HepG2 (cell line): Measurements from ENCODE around the gene TPBGL. TPM values are rescaled to one million over a fixed set of nuclear protein-coding genes. Genes with fewer than 3 reads are reported as not detected.
A peak's percentile ranks its signal among the peaks of the same experiment; 100 is the strongest.

Experiments
- ARNT2 ChIP-seq: sonication (generic); formaldehyde crosslinking; IDR thresholded peaks from 2 replicates; pipeline ENCODE4 v1.8.0; 2022; ENCODE audit warnings: mild to moderate bottlenecking, low read depth, missing genetic modification reagents, moderate library complexity
- BORCS8-MEF2B ChIP-seq: sonication (generic); formaldehyde crosslinking; IDR thresholded peaks from 2 replicates; pipeline ENCODE4 v1.8.0; 2022; ENCODE audit warnings: mild to moderate bottlenecking, missing genetic modification reagents
- CTCF ChIP-seq: sonication (generic); formaldehyde crosslinking; IDR thresholded peaks from 2 replicates; pipeline ENCODE4 v1.5.0; 2020; ENCODE audit warnings: mild to moderate bottlenecking, missing genetic modification reagents, moderate library complexity
- ELF1 ChIP-seq: sonication (generic); formaldehyde crosslinking; IDR thresholded peaks from 2 replicates; pipeline ENCODE4 v1.4.0; 2020; ENCODE audit warnings: missing genetic modification reagents
- KDM6A ChIP-seq: IDR thresholded peaks from 2 replicates; pipeline ENCODE4 v1.6.1; 2016; ENCODE audit warnings: low read depth
- MIER3 ChIP-seq: IDR thresholded peaks from 2 replicates; pipeline ENCODE4 v1.6.1; 2016; ENCODE audit warnings: missing compliant biosample characterization, borderline replicate concordance
- ZNF224 ChIP-seq: sonication (generic); formaldehyde crosslinking; IDR thresholded peaks from 2 replicates; pipeline ENCODE4 v1.5.0; 2020; ENCODE audit warnings: mild to moderate bottlenecking, missing genetic modification reagents
- ZNF687 ChIP-seq: sonication (generic); formaldehyde crosslinking; IDR thresholded peaks from 2 replicates; pipeline ENCODE4 v1.5.1; 2020; ENCODE audit warnings: mild to moderate bottlenecking, missing genetic modification reagents, moderate library complexity
- polyA plus RNA-seq, 8 experiments: library from polyadenylated mRNA; depleted of rRNA in 3 of 8; stranded (reverse) in 7 of 8; unstranded in 1 of 8; fragments of >200 nt; fragmentation: Illumina TruSeq in 4 of 8; extraction: Trizol in 4 of 8; gene quantifications; 2 replicates each; pipeline versions ENCODE4 v1.2.1 to v1.2.3, GENCODE V29; 2011 to 2016; ENCODE audit warnings: low read depth in 4 of 8, missing spikeins in 1 of 8, mixed read lengths in 1 of 8; ENCODE audit not compliant: insufficient read depth in 1 of 8
- total RNA-seq, 5 experiments: library from RNA; depleted of rRNA; stranded (reverse); fragments of >200 nt; fragmentation: Illumina TruSeq; extraction: Trizol; gene quantifications; 2 replicates each; pipeline ENCODE4 v1.2.3, GENCODE V29; 2016; ENCODE audit warnings: low read depth in 1 of 5

Gene TPBGL
- total and polyA plus RNA-seq, 2 of the 13 experiments (the other 11 are each of a cell fraction or from before 2014, with no cell fraction given): not detected

GRCh38 chr11:75204685-75205563 is 35.6 kb upstream of the TPBGL start (continued):
- TF ChIP-seq MIER3 (peak; percentile 68; the same call in 1 of the 2 replicates), ZNF224 (CRISPR knock-in tag) (0 out of 2 replicates have a peak, but pooled peaks have one; percentile 27), BORCS8-MEF2B (0 out of 2 replicates have a peak, but pooled peaks have one; percentile 60), ZNF687 (CRISPR knock-in tag) (peak; percentile 46), KDM6A (CRISPR knock-in tag) (no peak), ARNT2 (CRISPR knock-in tag) (no peak), ELF1 (CRISPR knock-in tag) (0 out of 2 replicates have a peak, but pooled peaks have one; percentile 7), CTCF (CRISPR knock-in tag) (peak; percentile 99)
- TF ChIP-seq, all 625 proteins: peak for 104
